ENCODE results near the gene COG6.

COG6 gene

DNA sequence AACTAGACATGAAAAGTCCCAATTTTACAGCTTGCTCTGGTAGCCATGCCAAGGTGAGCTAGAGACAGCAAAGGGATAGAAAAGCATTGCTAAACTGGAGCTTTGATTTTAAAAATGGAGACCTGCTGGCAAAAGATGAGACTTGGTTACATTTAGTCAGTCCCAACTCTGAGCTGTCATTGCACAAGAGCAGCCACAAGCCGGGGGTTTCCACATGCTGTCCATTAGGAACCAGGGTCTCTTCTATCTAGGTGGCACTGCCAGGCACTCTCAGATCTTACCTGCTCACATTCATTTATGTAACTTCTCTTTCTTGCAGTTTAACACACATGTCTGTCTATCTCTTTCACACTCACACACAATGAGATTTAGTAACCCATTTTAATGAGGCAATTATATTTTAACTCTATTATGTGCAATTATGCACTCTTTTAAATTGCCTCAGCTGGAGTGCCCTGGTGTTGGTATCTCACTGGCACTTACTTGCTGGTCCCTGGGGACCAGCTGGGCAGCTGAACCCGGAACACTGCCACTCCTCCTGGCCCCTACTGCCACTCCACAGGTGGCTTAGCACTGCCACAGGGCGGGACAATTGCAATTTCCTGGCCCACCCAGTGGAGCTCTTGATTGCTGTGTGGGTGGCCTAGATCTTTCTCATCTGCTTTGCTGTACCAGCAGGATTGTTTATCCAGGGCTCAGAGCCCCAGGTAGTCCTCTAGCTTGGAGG lies 112.5 kb downstream of the COG6 start:
- in situ Hi-C loops (cut with HindIII; ENCODE audit: low sequenced_read_pairs) = no loop called here

- in situ Hi-C loops (cut with HindIII; ENCODE audit: low sequenced_read_pairs) = no loop called here
Observed at GRCh38 chr13:39768962-39769361, 113.5 kb downstream of the COG6 start.

DNA sequence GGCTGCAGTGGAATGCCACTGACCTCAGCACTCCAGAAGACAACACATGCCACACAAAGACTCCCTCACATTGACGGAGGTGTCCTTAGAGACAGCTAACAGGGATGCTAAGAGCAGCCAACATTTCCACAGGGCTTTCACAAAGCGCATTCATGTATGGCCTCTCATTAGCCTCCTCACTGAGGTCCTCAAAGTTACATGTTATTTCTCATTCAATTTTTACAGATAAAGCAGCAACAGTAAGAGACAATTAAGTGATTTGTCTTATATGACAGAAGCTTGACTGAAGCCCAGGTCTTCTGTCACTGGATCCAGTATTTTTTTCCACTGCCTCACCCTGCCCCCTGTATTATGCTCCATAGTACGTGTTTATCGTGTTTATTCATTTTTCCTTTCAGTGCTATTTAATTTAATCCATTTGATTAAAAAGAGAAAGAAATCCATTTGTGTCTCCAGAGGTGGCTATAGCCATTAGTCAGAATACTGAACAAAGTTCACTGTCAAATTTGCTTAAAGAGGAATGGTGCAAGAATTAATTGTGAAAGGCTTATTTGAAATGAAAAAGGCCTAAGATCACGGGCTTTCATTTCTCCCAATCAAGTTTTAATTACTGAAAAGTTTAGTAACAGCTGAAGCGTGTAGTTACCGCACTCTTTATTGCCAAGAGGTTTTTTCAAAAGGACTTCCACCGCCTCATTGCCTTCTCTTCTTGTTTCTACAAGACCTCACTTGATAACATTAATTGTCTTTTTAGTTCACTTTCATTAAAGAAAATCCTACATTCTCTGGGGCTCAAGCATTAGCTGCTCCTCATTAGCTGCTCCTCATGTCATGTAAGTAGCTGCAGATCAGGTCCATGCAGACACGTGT lies 115.0 kb downstream of the COG6 start:
- in situ Hi-C loops (cut with HindIII; ENCODE audit: low sequenced_read_pairs) = no loop called here

- in situ Hi-C loops (cut with HindIII; ENCODE audit: low sequenced_read_pairs) = no loop called here
Observed at GRCh38 chr13:39773833-39774232, 118.4 kb downstream of the COG6 start.

- in situ Hi-C loops (cut with HindIII; ENCODE audit: low sequenced_read_pairs) = no loop called here
Observed at GRCh38 chr13:39776439-39776838, 121.0 kb downstream of the COG6 start.

DNA sequence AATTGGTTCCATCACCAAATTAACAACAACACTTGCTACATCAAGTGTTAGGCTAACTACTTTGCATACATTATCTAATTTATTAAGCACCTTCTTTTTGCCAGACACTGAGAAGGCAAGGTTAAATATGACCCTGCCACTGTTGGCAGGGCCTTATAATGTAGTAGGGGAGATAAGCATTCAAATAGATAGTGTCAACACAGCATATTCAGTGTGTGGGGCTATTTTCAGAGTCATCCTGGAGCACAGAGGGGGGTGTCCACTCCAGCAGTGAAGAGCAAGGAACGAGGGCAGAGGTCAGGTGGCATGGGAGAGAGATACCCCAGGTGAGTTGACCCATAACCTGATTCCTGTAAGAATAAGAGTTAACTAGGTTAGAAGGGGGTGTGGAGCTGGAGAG lies 121.6 kb downstream of the COG6 start:
- in situ Hi-C loops (cut with HindIII; ENCODE audit: low sequenced_read_pairs) = no loop called here

GRCh38 chr13:39777527-39778061 lies 122.1 kb downstream of the COG6 start:
- in situ Hi-C loops (cut with HindIII; ENCODE audit: low sequenced_read_pairs) = no loop called here

DNA sequence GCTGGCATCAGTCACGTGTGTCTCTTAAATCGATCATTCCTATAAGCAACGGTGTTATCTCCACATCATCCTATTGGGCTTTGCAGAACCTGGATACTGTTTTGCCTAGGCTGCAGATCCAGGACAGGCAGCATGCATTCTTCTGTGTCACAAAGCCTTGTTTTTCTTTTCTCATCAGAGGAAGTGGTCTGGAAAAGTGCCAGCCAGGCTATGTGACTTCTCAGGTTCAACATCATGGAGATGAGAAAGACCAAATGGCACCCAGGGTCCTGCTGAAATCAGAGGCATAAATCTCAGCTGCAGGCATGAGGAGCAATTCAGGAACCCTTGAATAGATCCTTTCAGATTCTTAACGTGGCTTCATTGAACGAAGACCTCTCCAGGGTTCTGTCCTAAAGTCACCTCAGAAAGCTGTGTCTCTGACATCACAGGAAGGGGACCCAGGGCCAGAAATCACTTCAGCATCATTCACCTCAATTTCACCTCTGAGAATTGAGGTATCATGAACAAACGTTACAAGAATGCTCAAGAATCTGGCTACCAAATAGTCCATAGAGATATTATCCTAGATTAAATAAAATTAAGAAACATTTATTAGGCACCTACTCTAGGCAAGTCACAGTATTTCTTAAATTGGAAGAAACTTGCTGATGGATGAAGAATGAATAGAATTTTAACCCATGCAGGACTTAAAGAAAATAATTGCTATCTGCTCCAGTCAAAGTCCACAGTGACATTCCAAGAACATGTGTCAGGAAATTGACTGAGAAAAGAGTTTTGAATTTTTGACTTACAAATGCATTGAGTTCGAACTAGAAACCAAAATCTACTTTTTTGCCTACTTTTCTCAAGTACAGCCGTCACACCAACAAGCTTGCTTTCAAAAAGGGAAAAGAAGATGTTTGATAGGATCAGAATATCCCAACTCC lies 124.1 kb downstream of the COG6 start:
- in situ Hi-C loops (cut with HindIII; ENCODE audit: low sequenced_read_pairs) = no loop called here

DNA sequence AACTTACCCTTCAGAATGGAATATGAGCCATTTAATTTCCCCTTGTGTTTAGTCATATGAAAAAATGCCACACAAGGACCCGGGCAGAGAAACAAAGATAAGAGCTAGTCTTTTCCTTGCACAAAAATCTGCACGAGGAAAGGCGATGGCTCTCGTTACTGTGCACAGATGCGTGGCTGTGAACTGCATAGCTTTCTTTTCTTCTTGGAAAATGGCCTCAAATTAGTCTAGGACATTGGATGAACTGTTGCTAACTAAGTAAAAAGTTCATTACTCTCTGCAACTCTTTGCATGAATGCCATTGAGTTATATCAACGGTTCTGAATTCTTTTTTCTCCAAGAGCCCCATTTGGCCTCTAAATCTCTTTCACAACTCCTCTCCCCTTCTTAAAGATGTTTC lies 125.2 kb downstream of the COG6 start:
- in situ Hi-C loops (cut with HindIII; ENCODE audit: low sequenced_read_pairs) = no loop called here

- in situ Hi-C loops (cut with HindIII; ENCODE audit: low sequenced_read_pairs) = no loop called here
Observed at GRCh38 chr13:39781381-39781780, 125.9 kb downstream of the COG6 start.

DNA sequence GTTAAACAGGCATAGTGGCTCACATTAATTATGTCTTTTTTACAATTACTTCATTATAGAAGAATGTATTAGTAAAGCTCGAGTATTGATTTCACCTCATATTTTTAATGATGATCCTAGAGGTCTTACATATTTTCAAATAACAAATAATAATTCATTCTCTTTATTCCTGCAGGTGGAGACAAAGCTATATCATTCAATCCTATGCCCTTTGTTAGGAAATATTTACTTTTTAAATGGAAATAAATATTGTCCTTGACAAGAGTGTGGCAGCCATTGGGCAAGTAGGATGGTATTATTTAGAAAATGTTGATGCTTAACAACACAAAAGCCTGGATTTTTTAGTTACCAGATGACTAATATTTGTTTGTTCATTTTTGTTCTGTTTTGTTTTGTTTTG lies 127.6 kb downstream of the COG6 start:
- in situ Hi-C loops (cut with HindIII; ENCODE audit: low sequenced_read_pairs) = no loop called here

- in situ Hi-C loops (cut with HindIII; ENCODE audit: low sequenced_read_pairs) = no loop called here
Observed at GRCh38 chr13:39784347-39784746, 128.9 kb downstream of the COG6 start.

DNA sequence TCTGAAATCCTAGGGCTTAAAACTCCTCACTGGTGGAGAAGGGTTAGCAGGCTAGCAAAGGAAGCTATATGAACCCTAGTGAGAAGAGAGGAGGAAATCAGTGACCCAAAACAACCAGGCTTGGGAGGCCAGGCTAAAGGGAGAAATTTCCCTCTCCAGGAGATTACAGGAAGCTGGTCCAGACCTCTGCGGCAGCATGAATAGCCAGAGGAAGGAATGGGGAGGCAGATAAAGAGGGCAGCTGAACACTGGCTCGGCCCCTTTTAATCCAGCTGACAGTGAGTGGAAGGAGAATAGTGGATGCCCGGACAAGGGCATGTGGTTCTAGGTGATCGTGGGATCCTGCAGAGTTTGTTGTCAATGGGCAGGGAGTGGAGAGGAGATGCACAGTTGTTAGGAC lies 130.6 kb downstream of the COG6 start:
- in situ Hi-C loops (cut with HindIII; ENCODE audit: low sequenced_read_pairs) = no loop called here

DNA sequence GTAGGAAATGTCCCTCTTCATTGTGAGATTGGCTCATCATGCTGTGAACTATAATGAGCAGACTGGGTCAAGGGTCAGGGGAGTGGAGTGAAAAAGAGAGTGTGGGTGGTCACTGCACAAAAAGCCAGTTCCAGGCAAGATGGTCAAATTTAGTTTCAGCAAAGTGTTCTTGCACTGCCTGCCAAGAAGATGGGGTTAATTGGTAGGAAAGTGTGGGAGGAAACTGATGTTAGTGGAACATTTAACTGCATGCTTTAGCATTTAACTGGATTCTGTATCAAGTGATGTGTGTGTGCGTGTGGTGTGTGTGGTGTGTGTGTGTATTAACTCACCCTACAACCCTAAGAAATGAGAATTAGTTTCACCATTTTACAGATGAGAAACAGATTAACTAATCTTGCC lies 131.6 kb downstream of the COG6 start:
- in situ Hi-C loops (cut with HindIII; ENCODE audit: low sequenced_read_pairs) = no loop called here

GRCh38 chr13:39788102-39788501 lies 132.6 kb downstream of the COG6 start:
- in situ Hi-C loops (cut with HindIII; ENCODE audit: low sequenced_read_pairs) = no loop called here

- in situ Hi-C loops (cut with HindIII; ENCODE audit: low sequenced_read_pairs) = no loop called here
Observed at GRCh38 chr13:39789451-39789850, 134.0 kb downstream of the COG6 start.

All from endothelial cell of hepatic sinusoid (primary cell).